ENCODE measurements around the gene CLPSL1. TPM values are rescaled to one million over a fixed set of nuclear protein-coding genes. Genes with fewer than 3 reads are reported as not detected.
A peak's percentile ranks its signal among the peaks of the same experiment; 100 is the strongest.

Gene CLPSL1
- total and polyA plus RNA-seq, 2 of the 8 experiments (the other 6 are each of a cell fraction or from before 2014, with no cell fraction given) = not detected

GRCh38 chr6:35739645-35740524, 40.9 kb upstream of the CLPSL1 start:
- H4K20me1 ChIP-seq (replicated peaks in 1 of 2; ENCODE audit: control insufficient read depth in 1 of 2, insufficient read depth in 2 of 2, low read length in 2 of 2) = no peaks in the 10 kb centered on the region
- FAIRE-seq = peak; percentile 52
- POLR2A ChIA-PET (ENCODE audit: partially characterized antibody) = interaction anchor here (0.6 to 8.7 kb wide), 20 partner anchors 8 to 1398 kb away, joined by 3 to 84 read pairs (median 4); partner anchors contain the start of gene RPL10A
- TF ChIP-seq MAFK (IDR thresholded peaks at IDR 0.05; ENCODE audit: low read depth, low read length) (no peak), SP4 (IDR thresholded peaks at IDR 0.05; ENCODE audit: low read length) (no peak), KDM4A (IDR thresholded peaks at IDR 0.05; ENCODE audit: low read depth, low read length, severe bottlenecking) (no peak), EZH2 (IDR thresholded peaks at IDR 0.05; ENCODE audit: low read depth, low read length, severe bottlenecking) (no peak), TAF7 (optimal IDR thresholded peaks at IDR 0.05; ENCODE audit: borderline replicate concordance, low read depth, low read length) (no peak), CEBPB (IDR thresholded peaks at IDR 0.05; ENCODE audit: low read depth, low read length) (no peak), SUZ12 (IDR thresholded peaks at IDR 0.05; ENCODE audit: low read length) (no peak), SRF (IDR thresholded peaks at IDR 0.05; ENCODE audit: low read depth, low read length) (no peak), HDAC6 (IDR thresholded peaks at IDR 0.05; ENCODE audit: low read depth, low read length) (no peak), GABPA (IDR thresholded peaks at IDR 0.05; ENCODE audit: borderline replicate concordance, insufficient read depth, low read length) (no peak)
- TF ChIP-seq, protein P1, sequence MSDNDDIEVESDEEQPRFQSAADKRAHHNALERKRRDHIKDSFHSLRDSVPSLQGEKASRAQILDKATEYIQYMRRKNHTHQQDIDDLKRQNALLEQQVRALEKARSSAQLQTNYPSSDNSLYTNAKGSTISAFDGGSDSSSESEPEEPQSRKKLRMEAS (IDR thresholded peaks at IDR 0.05) = no peak

More at GRCh38 chr6:35739645-35740524, 40.9 kb upstream of the CLPSL1 start:
- Histone ChIP-seq H4K5ac (ENCODE audit: insufficient read length, low read depth, low read length) (peak overlapping the region; percentile 78), H3K56ac (replicated peaks; ENCODE audit: insufficient read length, low read depth, low read length) (peak overlapping the region; percentile 1), H3K18ac (ENCODE audit: extremely low read depth, low read length) (peak overlapping the region; percentile 94), H4K8ac (ENCODE audit: extremely low read depth, insufficient read depth, low read length) (no peak overlapping the region), H3K14ac (ENCODE audit: insufficient read length) (no peak overlapping the region), H3K4me1 (replicated peaks in 1 of 4; ENCODE audit: control insufficient read depth in 3 of 4, insufficient read depth in 4 of 4, low read length in 3 of 4) (peaks cover 3 to 39% (median 26%) of the 10 kb centered on the region in 4 experiments), H2BK20ac (ENCODE audit: low read length) (peak overlapping the region; percentile 53), H3K4ac (replicated peaks; ENCODE audit: insufficient read length, low read depth, low read length) (peak overlapping the region; percentile 0), H3K23me2 (ENCODE audit: low read depth, low read length) (peaks cover 2% of the 10 kb centered on the region; the same call in 1 of the 2 replicates), H3K23ac (ENCODE audit: insufficient read length) (no peak overlapping the region), H3K9me3 (ENCODE audit: insufficient read depth in 2 of 2, low read depth in 1 of 2, low read length in 1 of 2) (no peaks in the 10 kb centered on the region), H3K79me1 (ENCODE audit: low read depth, low read length) (no peaks in the 10 kb centered on the region), H2BK12ac (ENCODE audit: low read depth, low read length) (peak overlapping the region; percentile 98), H3K4me2 (ENCODE audit: insufficient read depth in 1 of 2, low read depth in 2 of 2, low read length in 2 of 2) (peak overlapping the region; percentile 59 to 73), H2BK15ac (ENCODE audit: low read length) (0 out of 2 replicates have a peak overlapping the region, but pooled peaks have one; percentile 8), H2AFZ (ENCODE audit: low read length) (no peak overlapping the region), H3K27me3 (replicated peaks in 1 of 4; ENCODE audit: control insufficient read depth in 3 of 4, extremely low read depth in 1 of 4, insufficient read depth in 3 of 4, low read length in 3 of 4) (no peaks in the 10 kb centered on the region; a peak in 1 of 7 replicates), H3K27ac (ENCODE audit: low read depth, low read length) (peak overlapping the region; percentile 87), H3K4me3 (ENCODE audit: extremely low read depth in 1 of 4, insufficient read depth in 2 of 4, low read depth in 3 of 4, low read length in 4 of 4) (peak overlapping the region in 2 of 4 experiments; percentile 9 to 35; a peak in 6 of 8 replicates), H3K36me3 (ENCODE audit: control insufficient read depth in 2 of 4, insufficient read depth in 4 of 4, low read length in 3 of 4) (no peaks in the 10 kb centered on the region), H2BK120ac (replicated peaks; ENCODE audit: low read depth, low read length) (peak overlapping the region; percentile 0), H4K91ac (replicated peaks; ENCODE audit: insufficient read length, low read length) (peak overlapping the region; percentile 83), H2AK5ac (ENCODE audit: low read depth, low read length) (peak overlapping the region; percentile 99), H3K79me2 (ENCODE audit: control insufficient read depth in 1 of 2, insufficient read depth in 2 of 2, low read length in 2 of 2) (no peaks in the 10 kb centered on the region), H2BK5ac (ENCODE audit: low read depth, low read length) (peak overlapping the region; percentile 98), H3K9ac (replicated peaks in 1 of 4; ENCODE audit: extremely low read depth in 1 of 4, low read depth in 3 of 4, low read length in 3 of 4) (peak overlapping the region in 3 of 4 experiments; percentile 1 to 62 (median 35); a peak in 4 of 7 replicates)
- 21% methylated on average over 5 of the region's 5 CpGs; no CpG with 5 or more reads in 1 of the 2 experiments for WGBS, 2 experiments (ENCODE audit: extremely low coverage in 1 of 2, insufficient coverage in 1 of 2, insufficient read length in 1 of 2, insufficient replicate concordance in 2 of 2, low coverage in 1 of 2, low lambda C conversion rate in 2 of 2, missing lambda C conversion rate in 1 of 2)
- CTCF ChIA-PET (ENCODE audit: partially characterized antibody) = interaction anchor here (0.7 to 9.4 kb wide), 12 partner anchors 16 to 235 kb away, joined by 3 to 137 read pairs (median 4); no protein-coding TSS in a partner anchor
- peak in 1 of 2 experiments; percentile 58 for DNase-seq (ENCODE audit: low read depth in 1 of 2, low spot score in 2 of 2)
